ENCODE measurements around the gene PDCD1.

DNA sequence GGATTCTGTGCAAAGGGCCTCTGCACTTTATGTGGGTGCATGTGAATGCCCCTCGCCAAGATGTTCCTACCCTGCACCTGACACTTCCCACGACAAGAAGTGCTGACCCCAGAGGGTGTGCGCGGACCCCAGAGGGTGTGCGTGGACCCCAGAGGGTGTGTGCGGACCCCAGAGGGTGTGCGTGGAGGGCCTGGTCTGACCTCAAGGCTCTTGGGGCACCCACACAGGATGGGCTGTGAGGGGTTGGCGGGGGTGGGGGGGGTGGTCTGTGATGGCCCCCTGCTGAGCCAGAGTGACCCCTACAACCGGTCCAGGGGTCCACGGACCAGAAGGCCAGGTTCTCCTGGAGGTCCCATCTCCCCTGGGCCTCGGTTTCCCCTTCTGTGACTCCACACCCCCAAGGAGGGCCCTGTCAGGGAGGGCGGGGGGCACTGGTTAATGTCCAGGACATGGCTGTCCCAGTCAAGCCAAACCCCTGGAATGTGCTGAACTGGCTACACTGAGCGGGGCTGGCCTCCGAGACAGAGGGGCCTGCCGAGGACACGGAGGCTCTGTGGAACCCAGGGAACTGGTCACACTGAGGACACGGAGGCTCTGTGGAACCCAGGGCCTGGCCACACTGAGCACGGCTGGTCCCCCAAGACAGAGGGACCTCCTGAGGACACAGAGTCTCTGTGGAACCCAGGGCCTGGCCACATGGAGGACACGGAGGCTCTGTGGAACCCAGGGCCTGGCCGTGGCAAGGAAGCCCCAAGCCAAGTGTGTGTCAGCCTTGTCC, 46.6 kb downstream of the PDCD1 start:
- TF ChIP-seq POLR2A (IDR thresholded peaks at IDR 0.05) = no peak
- TF ChIP-seq, protein P1, sequence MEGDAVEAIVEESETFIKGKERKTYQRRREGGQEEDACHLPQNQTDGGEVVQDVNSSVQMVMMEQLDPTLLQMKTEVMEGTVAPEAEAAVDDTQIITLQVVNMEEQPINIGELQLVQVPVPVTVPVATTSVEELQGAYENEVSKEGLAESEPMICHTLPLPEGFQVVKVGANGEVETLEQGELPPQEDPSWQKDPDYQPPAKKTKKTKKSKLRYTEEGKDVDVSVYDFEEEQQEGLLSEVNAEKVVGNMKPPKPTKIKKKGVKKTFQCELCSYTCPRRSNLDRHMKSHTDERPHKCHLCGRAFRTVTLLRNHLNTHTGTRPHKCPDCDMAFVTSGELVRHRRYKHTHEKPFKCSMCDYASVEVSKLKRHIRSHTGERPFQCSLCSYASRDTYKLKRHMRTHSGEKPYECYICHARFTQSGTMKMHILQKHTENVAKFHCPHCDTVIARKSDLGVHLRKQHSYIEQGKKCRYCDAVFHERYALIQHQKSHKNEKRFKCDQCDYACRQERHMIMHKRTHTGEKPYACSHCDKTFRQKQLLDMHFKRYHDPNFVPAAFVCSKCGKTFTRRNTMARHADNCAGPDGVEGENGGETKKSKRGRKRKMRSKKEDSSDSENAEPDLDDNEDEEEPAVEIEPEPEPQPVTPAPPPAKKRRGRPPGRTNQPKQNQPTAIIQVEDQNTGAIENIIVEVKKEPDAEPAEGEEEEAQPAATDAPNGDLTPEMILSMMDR (IDR thresholded peaks at IDR 0.05) = no peak

Measured in esophagus squamous epithelium (tissue), 4 donors.